Erythroblast (primary cell): ENCODE measurements around the gene PGPEP1.

ENCODE experiments used
- GATA1 ChIP-seq: IDR thresholded peaks from 2 replicates; pipeline ENCODE4 v1.6.1; 2011; ENCODE audit warnings: low read depth, mild to moderate bottlenecking, control low read depth, low read length, moderate library complexity
- POLR2A ChIP-seq: IDR thresholded peaks from 2 replicates; pipeline ENCODE4 v1.6.1; 2011; ENCODE audit warnings: mild to moderate bottlenecking, low read length

- peak; percentile 55 for TF ChIP-seq POLR2A
- no peak for TF ChIP-seq GATA1
Observed at GRCh38 chr19:18291590-18292461, 48.6 kb upstream of the PGPEP1 start.
